Transverse colon (tissue), 4 donors: ENCODE measurements around the gene ZNF423. TPM values are rescaled to one million over a fixed set of nuclear protein-coding genes. Genes with fewer than 3 reads are reported as not detected.

Experiments used
- DNase-seq: peaks from one replicate; pipeline ENCODE4 v3.0.0-alpha.2; 2019
- H3K27ac ChIP-seq, 4 donors: fragments of 200-600 bp; sonication (generic); 2 replicates each; pipeline ENCODE4 v1.5.1; 2016 to 2018; ENCODE audit warnings: inconsistent platforms in 4 of 4
- H3K27me3 ChIP-seq: fragments of 200-600 bp; sonication (generic); 2 replicates; pipeline ENCODE4 v1.5.1; 2017; ENCODE audit warnings: inconsistent platforms
- H3K36me3 ChIP-seq, 4 donors: fragments of 200-600 bp; sonication (generic); 2 replicates each; pipeline ENCODE4 v1.5.1; 2017 to 2019; ENCODE audit warnings: inconsistent platforms in 4 of 4
- H3K4me1 ChIP-seq, 4 donors: fragments of 200-600 bp; sonication (generic); 2 replicates each; pipeline ENCODE4 v1.5.1; 2017 to 2020; ENCODE audit warnings: inconsistent platforms in 4 of 4
- H3K4me3 ChIP-seq, 4 donors: fragments of 200-600 bp; sonication (generic); 1 replicate in 1 of 4; 2 replicates in 3 of 4; pipeline versions ENCODE4 v1.5.1 to v1.6.1; 2017 to 2019; ENCODE audit warnings: inconsistent platforms in 4 of 4
- H3K9me3 ChIP-seq, 2 donors: fragments of 200-600 bp; sonication (generic); 2 replicates each; pipeline ENCODE4 v1.5.1; 2017 to 2019; ENCODE audit warnings: inconsistent platforms in 2 of 2
- CTCF ChIP-seq, 5 experiments: fragments of 200-600 bp in 3 of 5; fragments of 450-650 bp in 2 of 5; sonication (generic) in 3 of 5; IDR thresholded peaks; 1 replicate in 2 of 5; 2 replicates in 3 of 5; pipeline ENCODE4 v1.5.1; 2016 to 2017; ENCODE audit warnings: antibody characterized with exemption in 5 of 5, inconsistent platforms in 3 of 5, mild to moderate bottlenecking in 2 of 5, moderate library complexity in 1 of 5
- EP300 ChIP-seq: sonication (generic); formaldehyde crosslinking; IDR thresholded peaks from one replicate; pipeline ENCODE4 v1.6.1; 2017; ENCODE audit warnings: antibody characterized with exemption, low read depth
- POLR2A ChIP-seq: fragments of 450-650 bp; IDR thresholded peaks from one replicate; pipeline ENCODE4 v1.6.1; 2016; ENCODE audit warnings: antibody characterized with exemption, mild to moderate bottlenecking, moderate library complexity
- POLR2AphosphoS5 ChIP-seq, 3 donors: sonication (generic); formaldehyde crosslinking; IDR thresholded peaks; one replicate each; pipeline ENCODE4 v1.6.1; 2016; ENCODE audit warnings: antibody characterized with exemption in 3 of 3
- WGBS, 2 donors: methylation state at CpG; one replicate each; pipeline ENCODE4 v1.1.5; 2018; ENCODE audit warnings: low coverage in 1 of 2; 5-methylcytosine and 5-hydroxymethylcytosine counted together
- in situ Hi-C, 4 donors: fragments of 200-750 bp; cut with MboI; loops; one replicate each; pipeline versions ENCODE4 v1.15.0 to v1.15.1; 2017; ENCODE audit warnings: low sequenced_read_pairs in 3 of 4, low pct_ligation_motif_present in 1 of 4, low pct_unique_long_range_greater_than_20kb in 1 of 4
- intact Hi-C: fragments of 100-400 bp; cut with DNase I; formaldehyde crosslinking; loops from one replicate; pipeline ENCODE4 v1.15.1; 2023; ENCODE audit warnings: low total_unique reads
- total RNA-seq, 4 donors: library from RNA; depleted of rRNA; stranded (reverse); fragments of >200 nt; gene quantifications; one replicate each; pipeline ENCODE4 v1.1.0, GENCODE V29; 2016

The ZNF423 gene
- total RNA-seq, 4 donors from 2014 or later: 4.9 to 13.1 (median 7.2) TPM

GRCh38 chr16:49755716-49756505 is 100.0 kb downstream of the ZNF423 start:
- peak overlapping the region in 1 of 4 donors; percentile 55 for H3K4me3 ChIP-seq
- intact Hi-C loops (no loop called here), in situ Hi-C loops (no loop called here)
- TF ChIP-seq EP300 (no peak), POLR2A (no peak), CTCF (IDR thresholded peaks at IDR 0.05) (no peak), POLR2AphosphoS5 (IDR thresholded peaks at IDR 0.05) (no peak)
- no peak overlapping the region for H3K27ac ChIP-seq
- 70 to 97% methylated on average over 3 to 13 of the region's 13 CpGs for WGBS, 2 donors
- no peaks in the 10 kb centered on the region for H3K9me3 ChIP-seq
- no peaks in the 10 kb centered on the region for H3K27me3 ChIP-seq
- no peak for DNase-seq
- H3K4me1 ChIP-seq: peaks cover 0 to 16% (median 7%) of the 10 kb centered on the region in 4 donors
- no peaks in the 10 kb centered on the region for H3K36me3 ChIP-seq

DNA sequence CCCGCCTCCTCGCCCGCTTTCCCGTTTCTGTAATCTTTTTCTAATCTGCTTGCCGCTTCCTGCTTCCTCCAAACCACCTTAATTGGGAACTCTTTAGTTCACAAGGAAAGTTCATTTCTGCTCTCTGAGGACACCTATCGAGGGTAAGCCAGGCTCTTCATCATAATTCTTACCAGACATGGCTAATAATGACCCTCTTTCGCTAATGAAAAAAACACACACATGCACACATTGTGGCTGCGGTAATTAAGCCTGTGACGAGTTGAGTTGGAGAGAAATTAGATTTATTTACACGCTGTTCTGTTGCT is 100.6 kb downstream of the ZNF423 start:
- H3K4me3 ChIP-seq: peak overlapping the region in 3 of 4 donors; percentile 34 to 55 (median 35)
- H3K27me3 ChIP-seq: no peaks in the 10 kb centered on the region
- no peak for TF ChIP-seq EP300
- peak; percentile 29 to 43 (median 38) for TF ChIP-seq CTCF (IDR thresholded peaks at IDR 0.05)
- no peak for TF ChIP-seq POLR2A
- no peak for TF ChIP-seq POLR2AphosphoS5 (IDR thresholded peaks at IDR 0.05)
- no peak for DNase-seq
- intact Hi-C loops: no loop called here
- H3K27ac ChIP-seq: peak overlapping the region in 3 of 4 donors; percentile 42 to 66 (median 59)
- H3K36me3 ChIP-seq: no peaks in the 10 kb centered on the region
- H3K9me3 ChIP-seq: no peaks in the 10 kb centered on the region
- WGBS, 2 donors: 6 to 15% methylated on average over 9 to 10 of the region's 10 CpGs
- H3K4me1 ChIP-seq: peaks cover 0 to 16% (median 7%) of the 10 kb centered on the region in 4 donors
- in situ Hi-C loops: no loop called here

DNA sequence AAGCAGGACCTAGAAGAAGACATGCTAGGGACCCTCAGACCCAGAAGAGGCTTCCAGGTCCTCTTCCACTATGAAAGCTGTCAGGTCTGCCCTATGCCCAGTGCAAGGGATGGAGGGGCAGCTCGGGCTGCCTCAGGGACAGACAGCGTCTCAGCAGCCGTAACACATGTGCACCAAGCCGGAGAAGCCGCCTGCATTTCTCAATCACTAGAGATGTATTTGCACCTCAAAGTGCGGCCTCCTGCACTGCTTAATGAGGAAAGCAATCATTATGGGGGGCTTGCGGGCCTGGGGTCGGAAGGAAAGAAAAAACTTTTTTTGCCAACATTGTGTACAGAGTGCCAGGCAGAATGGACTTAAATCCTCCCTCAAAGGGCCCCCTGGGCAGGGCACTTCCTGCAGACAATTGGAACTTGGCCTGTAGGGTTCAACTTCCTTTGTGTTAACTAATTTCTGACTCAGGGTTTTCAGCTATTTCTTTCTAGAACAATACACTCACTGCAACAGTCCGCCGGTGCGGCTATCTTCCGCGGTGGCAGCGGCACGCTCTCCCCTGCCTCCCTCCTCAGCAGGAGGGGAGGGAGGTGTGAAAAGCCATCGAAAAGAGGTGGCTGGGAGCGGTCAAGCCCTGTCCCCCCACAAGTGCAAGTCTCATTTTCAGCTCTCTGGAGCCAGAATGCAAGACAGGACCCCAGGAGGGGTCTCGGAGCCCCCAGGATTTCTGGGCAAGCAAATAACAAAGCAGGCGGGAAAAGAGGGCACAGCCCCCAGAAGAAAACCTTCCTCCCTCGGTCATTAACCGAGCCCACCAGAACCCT is 101.2 kb downstream of the ZNF423 start:
- peak; percentile 20 for DNase-seq
- intact Hi-C loops (no loop called here), in situ Hi-C loops (no loop called here)
- H3K9me3 ChIP-seq: no peaks in the 10 kb centered on the region
- peak overlapping the region in 3 of 4 donors; percentile 42 to 66 (median 59) for H3K27ac ChIP-seq
- H3K4me3 ChIP-seq: peak overlapping the region in 3 of 4 donors; percentile 34 to 55 (median 35)
- H3K4me1 ChIP-seq: peaks cover 0 to 16% (median 8%) of the 10 kb centered on the region in 4 donors
- WGBS, 2 donors: 13 to 34% methylated on average over 6 to 21 of the region's 21 CpGs
- H3K36me3 ChIP-seq: no peaks in the 10 kb centered on the region
- no peaks in the 10 kb centered on the region for H3K27me3 ChIP-seq
- TF ChIP-seq POLR2A (no peak), EP300 (no peak), CTCF (IDR thresholded peaks at IDR 0.05) (no peak), POLR2AphosphoS5 (IDR thresholded peaks at IDR 0.05) (no peak)

DNA sequence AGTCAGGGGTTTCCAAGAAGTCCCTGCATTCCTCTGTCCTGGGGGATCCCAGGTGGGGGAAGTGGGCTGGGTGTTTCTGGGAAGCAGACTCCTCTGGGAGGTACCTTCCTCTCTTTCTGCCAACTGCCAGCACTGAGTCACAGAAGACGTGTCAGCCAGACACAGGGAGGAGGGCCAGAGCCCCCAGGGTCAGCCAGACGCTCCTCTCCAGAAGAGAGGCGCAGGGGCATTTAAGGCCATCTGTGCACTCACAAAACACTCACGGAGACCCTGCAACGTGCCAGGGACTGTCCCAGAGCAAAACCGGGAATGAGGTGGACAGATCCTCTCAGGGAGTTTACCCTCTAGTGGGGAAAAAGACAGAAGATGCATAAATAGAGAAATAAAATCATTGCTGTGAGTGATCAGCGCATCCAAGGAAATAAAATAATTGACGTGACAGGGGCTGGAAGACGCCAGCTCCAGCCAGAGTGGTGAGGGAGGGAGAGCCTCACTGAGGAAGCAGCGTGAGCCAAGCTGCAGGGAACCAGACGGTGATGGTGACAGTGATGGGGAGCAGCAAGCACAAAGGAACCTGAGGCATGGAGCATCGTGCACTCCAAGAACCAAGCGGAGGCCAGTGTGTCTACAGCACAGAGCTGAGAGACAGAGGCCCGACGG is 105.4 kb downstream of the ZNF423 start:
- TF ChIP-seq CTCF (IDR thresholded peaks at IDR 0.05): no peak
- no peak for TF ChIP-seq POLR2AphosphoS5 (IDR thresholded peaks at IDR 0.05)
- TF ChIP-seq EP300: no peak
- no peak for TF ChIP-seq POLR2A
- 61 to 67% methylated on average over 14 to 15 of the region's 15 CpGs for WGBS, 2 donors
- Histone ChIP-seq H3K27me3 (no peaks in the 10 kb centered on the region), H3K4me3 (no peak overlapping the region), H3K4me1 (peaks cover 0 to 16% (median 9%) of the 10 kb centered on the region in 4 donors), H3K9me3 (no peaks in the 10 kb centered on the region), H3K36me3 (no peaks in the 10 kb centered on the region), H3K27ac (no peak overlapping the region)
- no peak for DNase-seq
- in situ Hi-C loops: no loop called here
- intact Hi-C loops: no loop called here
